Activated naive CD4-positive, alpha-beta T cell treated with anti-CD3 and anti-CD28 coated beads, Interleukin-2, amount 50 U/mL, for 72 hours (primary cell): ENCODE results near the gene MANSC4. TPM values are rescaled to one million over a fixed set of nuclear protein-coding genes. Genes with fewer than 3 reads are reported as not detected.
A peak's percentile ranks its signal among the peaks of the same experiment; 100 is the strongest.
"Not testable (repeated sequence)": the region's sequence is repeated elsewhere in the genome, so short reads cannot be mapped to it uniquely, and the experiment has no call there.

Experiments
- ATAC-seq, 2 donors: fragments of 150-1000 bp; cut with Tn5 transposase; 2 replicates each; pipeline ENCODE4 v1.10.0; 2021; ENCODE audit warnings: mild to moderate bottlenecking in 2 of 2, moderate library complexity in 2 of 2
- DNase-seq, 2 donors: peaks; one replicate each; pipeline ENCODE4 v3.0.0; 2021 to 2022; ENCODE audit warnings: low spot score in 2 of 2
- H3K27ac Mint-ChIP-seq, 2 donors: one replicate each; pipeline ENCODE4 v1.8.0; 2022; ENCODE audit warnings: mild to moderate bottlenecking in 2 of 2, mixed read lengths in 2 of 2
- H3K36me3 Mint-ChIP-seq, 2 donors: one replicate each; pipeline ENCODE4 v1.8.0; 2022; ENCODE audit warnings: mixed read lengths in 2 of 2
- H3K9me3 Mint-ChIP-seq, 2 donors: one replicate each; pipeline ENCODE4 v1.8.0; 2022; ENCODE audit warnings: mixed read lengths in 2 of 2
- total RNA-seq, 2 donors: library from RNA; stranded (reverse); gene quantifications; one replicate each; pipeline ENCODE4 v1.2.3, GENCODE V29; 2022

The MANSC4 gene
- total RNA-seq, 2 donors from 2014 or later, result not detected

GRCh38 chr12:27779416-27779919, 568 bp downstream of the MANSC4 start:
- no peak for DNase-seq
- no peaks in the 10 kb centered on the region for H3K9me3 Mint-ChIP-seq
- peaks cover 14 to 17% of the 10 kb centered on the region in 2 donors for H3K36me3 Mint-ChIP-seq
- peak overlapping the region; percentile 79 to 92 for H3K27ac Mint-ChIP-seq
- ATAC-seq, result peak in 1 of 2 donors; percentile 5

GRCh38 chr12:27778206-27778605, 1.8 kb downstream of the MANSC4 start:
- Mint-ChIP-seq H3K36me3 (peaks cover 12 to 14% of the 10 kb centered on the region in 2 donors), H3K27ac (no peak overlapping the region), H3K9me3 (no peaks in the 10 kb centered on the region)
- ATAC-seq, result no peak
- DNase-seq, result no peak

- Mint-ChIP-seq H3K27ac (no peak overlapping the region), H3K36me3 (peaks cover 7 to 14% of the 10 kb centered on the region in 2 donors), H3K9me3 (no peaks in the 10 kb centered on the region)
- DNase-seq, result no peak
- ATAC-seq, result no peak
Observed at GRCh38 chr12:27777141-27777540, 2.9 kb downstream of the MANSC4 start.

- Mint-ChIP-seq H3K27ac (no peak overlapping the region), H3K9me3 (no peaks in the 10 kb centered on the region)
- DNase-seq, result no peak
Observed at GRCh38 chr12:27772328-27773049, 7.5 kb downstream of the MANSC4 start.

GRCh38 chr12:27771481-27772327, 8.3 kb downstream of the MANSC4 start:
- ATAC-seq, result peak in 1 of 2 donors; percentile 70

More at GRCh38 chr12:27772328-27773049, 7.5 kb downstream of the MANSC4 start:
- ATAC-seq, result no peak
- no peaks in the 10 kb centered on the region for H3K36me3 Mint-ChIP-seq

GRCh38 chr12:27769142-27769673, 10.8 kb downstream of the MANSC4 start:
- ATAC-seq (no peak), DNase-seq (no peak)
- no peaks in the 10 kb centered on the region for H3K9me3 Mint-ChIP-seq
- no peaks in the 10 kb centered on the region for H3K36me3 Mint-ChIP-seq
- H3K27ac Mint-ChIP-seq, result no peak overlapping the region

More at GRCh38 chr12:27771481-27772327, 8.3 kb downstream of the MANSC4 start:
- no peak for DNase-seq
- Mint-ChIP-seq H3K9me3 (no peaks in the 10 kb centered on the region), H3K27ac (no peak overlapping the region), H3K36me3 (no peaks in the 10 kb centered on the region)

GRCh38 chr12:27766587-27766986, 13.4 kb downstream of the MANSC4 start:
- no peaks in the 10 kb centered on the region for H3K36me3 Mint-ChIP-seq
- ATAC-seq (no peak), DNase-seq (no peak)
- no peak overlapping the region for H3K27ac Mint-ChIP-seq
- H3K9me3 Mint-ChIP-seq, result no peaks in the 10 kb centered on the region

DNA sequence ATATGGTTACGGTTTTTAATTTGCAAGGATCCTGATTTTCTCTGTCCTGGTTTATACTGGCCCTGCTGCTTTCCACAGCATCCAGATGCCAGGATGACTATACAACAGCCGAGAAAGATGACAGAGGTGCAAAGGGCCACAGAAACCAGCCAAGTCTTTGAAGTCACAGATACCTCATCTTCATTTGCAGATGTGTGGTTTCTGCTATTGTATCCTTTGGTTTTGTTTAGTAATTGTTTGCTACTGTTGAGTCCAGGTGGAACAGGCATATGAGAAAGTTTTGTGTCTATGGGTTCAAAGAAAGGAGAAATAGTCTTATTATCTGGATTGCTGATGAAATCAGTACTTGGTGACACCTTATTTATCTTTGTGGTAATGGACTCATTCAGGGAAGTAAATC, 17.3 kb downstream of the MANSC4 start:
- ATAC-seq (peak; percentile 86 to 96), DNase-seq (peak in 1 of 2 donors; percentile 27)
- Mint-ChIP-seq H3K27ac (no peak overlapping the region), H3K9me3 (no peaks in the 10 kb centered on the region), H3K36me3 (no peaks in the 10 kb centered on the region)

DNA sequence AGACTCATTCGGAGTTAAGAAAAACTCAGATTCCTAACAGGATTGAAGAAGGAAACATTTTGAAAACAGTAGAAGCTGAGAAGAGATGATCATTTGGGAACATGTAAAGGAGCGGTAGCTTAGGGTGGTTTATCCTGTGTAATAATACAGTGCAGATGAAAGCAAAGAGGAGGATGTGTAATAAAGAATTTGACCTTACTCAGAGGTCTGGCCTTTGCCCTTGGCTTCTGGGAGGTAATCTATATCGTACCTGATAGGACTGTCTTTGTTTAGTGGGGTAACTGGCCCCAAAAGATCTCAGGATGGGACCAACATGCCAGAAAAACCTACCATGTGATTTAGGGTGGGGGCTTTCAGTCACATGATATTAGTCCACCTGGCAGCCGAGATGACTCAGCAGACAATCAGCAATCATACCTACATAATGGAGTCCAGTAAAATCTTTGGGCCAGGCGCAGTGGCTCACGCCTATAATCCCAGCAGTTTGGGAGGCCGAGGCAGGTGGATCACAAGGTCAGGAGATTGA, 23.3 kb downstream of the MANSC4 start:
- ATAC-seq, result no peak
- Mint-ChIP-seq H3K27ac (no peak overlapping the region), H3K9me3 (no peaks in the 10 kb centered on the region)

GRCh38 chr12:27754795-27755194, 25.2 kb downstream of the MANSC4 start:
- ATAC-seq (no peak), DNase-seq (no peak)
- Mint-ChIP-seq H3K9me3 (no peaks in the 10 kb centered on the region), H3K36me3 (peaks cover 9 to 18% of the 10 kb centered on the region in 2 donors), H3K27ac (peak overlapping the region in 1 of 2 donors; percentile 32)

More for the DNA sequence above, 23.3 kb downstream of the MANSC4 start:
- DNase-seq, result no peak
- peaks cover 9 to 18% of the 10 kb centered on the region in 2 donors for H3K36me3 Mint-ChIP-seq

GRCh38 chr12:27751386-27752047, 28.5 kb downstream of the MANSC4 start:
- DNase-seq (no peak), ATAC-seq (no peak)
- peak overlapping the region in 1 of 2 donors; percentile 23 for H3K27ac Mint-ChIP-seq
- no peaks in the 10 kb centered on the region for H3K9me3 Mint-ChIP-seq
- peaks cover 9 to 15% of the 10 kb centered on the region in 2 donors for H3K36me3 Mint-ChIP-seq

DNA sequence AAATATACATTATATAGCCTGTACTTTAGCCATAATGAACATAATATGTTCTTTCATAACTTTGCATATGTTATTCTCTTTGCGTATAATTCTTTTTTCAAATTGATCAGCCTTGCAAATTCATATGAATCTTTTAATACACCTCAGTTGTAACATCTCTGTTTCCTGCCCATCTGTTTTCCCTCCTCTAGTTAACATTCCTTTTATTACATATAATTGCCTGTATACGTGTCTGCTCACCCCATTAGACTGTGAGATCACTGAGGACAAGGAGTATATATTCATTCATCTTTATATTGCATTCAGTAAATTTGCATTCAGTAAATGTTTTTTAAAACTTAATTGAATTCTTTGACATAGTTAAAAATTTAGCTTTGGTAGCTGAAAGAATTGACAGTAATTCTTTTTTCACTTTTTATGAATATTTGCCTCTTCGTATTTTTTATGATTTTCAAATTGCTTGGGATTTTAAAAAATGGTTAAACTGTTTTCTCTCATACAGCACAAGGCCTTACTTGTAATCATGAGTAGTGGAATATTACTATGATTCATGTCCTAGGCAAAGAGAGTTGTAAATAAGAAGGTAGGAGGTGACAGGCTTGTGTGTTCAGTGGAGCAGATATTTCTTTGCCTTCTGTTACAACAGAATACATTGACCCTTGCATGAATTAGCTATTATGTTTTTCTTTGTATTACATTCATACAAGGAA, 32.8 kb downstream of the MANSC4 start:
- Mint-ChIP-seq H3K9me3 (no peaks in the 10 kb centered on the region), H3K27ac (no peak overlapping the region), H3K36me3 (peaks cover 6 to 19% of the 10 kb centered on the region in 2 donors)
- DNase-seq, result no peak
- no peak for ATAC-seq

DNA sequence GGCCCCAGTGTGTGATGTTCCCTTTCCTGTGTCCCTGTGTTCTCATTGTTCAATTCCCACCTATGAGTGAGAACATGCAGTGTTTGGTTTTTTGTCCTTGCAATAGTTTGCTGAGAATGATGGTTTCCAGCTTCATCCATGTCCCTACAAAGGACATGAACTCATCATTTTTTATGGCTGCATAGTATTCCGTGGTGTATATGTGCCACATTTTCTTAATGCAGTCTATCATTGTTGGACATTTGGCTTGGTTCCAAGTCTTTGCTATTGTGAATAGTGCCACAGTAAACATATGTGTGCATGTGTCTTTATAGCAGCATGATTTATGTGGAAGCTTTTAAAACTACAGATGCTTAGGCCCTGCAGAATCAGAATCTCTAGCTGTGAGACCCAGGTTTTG, 34.3 kb downstream of the MANSC4 start:
- not testable (repeated sequence) for H3K27ac Mint-ChIP-seq, DNase-seq, ATAC-seq, H3K9me3 Mint-ChIP-seq
- peaks cover 6 to 21% of the 10 kb centered on the region in 2 donors for H3K36me3 Mint-ChIP-seq

DNA sequence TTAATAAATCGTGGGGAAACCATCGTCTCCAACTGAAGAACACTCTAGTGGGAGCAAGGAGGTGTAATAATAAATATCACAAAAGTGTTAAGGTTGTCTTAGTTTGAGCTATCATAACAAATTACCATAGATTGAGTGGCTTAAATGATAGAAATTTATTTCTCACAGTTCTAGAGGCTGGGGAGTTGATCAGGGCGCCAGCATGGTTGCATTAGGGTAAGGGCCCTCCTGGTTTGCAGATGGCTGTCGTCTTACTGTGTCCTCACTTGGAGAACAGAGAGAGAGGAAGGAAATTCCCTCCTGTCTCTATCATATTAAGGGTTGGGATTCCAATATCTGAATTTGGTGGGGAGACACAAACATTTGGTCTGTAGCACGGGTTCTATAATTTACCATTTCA, 36.4 kb downstream of the MANSC4 start:
- Mint-ChIP-seq H3K27ac (no peak overlapping the region), H3K36me3 (peaks cover 6 to 21% of the 10 kb centered on the region in 2 donors), H3K9me3 (no peaks in the 10 kb centered on the region)
- ATAC-seq (no peak), DNase-seq (no peak)

- DNase-seq, H3K9me3 Mint-ChIP-seq, ATAC-seq: not testable (repeated sequence)
Observed at GRCh38 chr12:27734321-27734720, 45.7 kb downstream of the MANSC4 start.

DNA sequence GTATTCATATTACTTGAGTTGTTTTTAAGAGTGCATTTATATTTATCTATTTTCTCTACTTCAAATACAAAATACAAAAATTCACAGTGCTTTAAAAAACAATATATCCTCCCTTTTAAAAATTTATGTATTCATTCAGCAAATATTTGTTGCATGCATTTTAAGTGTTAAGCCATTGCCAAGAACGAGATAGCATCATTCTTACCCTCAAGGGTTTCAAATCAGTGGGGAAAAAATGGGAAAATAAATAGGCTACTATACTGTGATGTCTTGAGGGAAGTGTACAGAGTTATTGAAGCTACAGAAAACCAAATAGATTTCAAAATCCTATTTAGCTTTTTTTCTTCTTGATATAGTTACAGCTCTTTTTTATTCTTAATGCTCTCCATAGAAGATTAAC, 46.2 kb downstream of the MANSC4 start:
- Mint-ChIP-seq H3K27ac (no peak overlapping the region), H3K9me3 (no peaks in the 10 kb centered on the region), H3K36me3 (peaks cover 0 to 14% of the 10 kb centered on the region in 2 donors)
- ATAC-seq, result no peak
- DNase-seq, result no peak

More at GRCh38 chr12:27734321-27734720, 45.7 kb downstream of the MANSC4 start:
- peaks cover 0 to 14% of the 10 kb centered on the region in 2 donors for H3K36me3 Mint-ChIP-seq
- H3K27ac Mint-ChIP-seq, result not testable (repeated sequence)
